AG09309 (cell line): ENCODE measurements around the gene HTRA3.

Experiments used
- DNase-seq: peaks from one replicate; pipeline ENCODE4 v3.0.0-alpha.2; 2010; ENCODE audit warnings: low read depth
- H3K4me3 ChIP-seq: 2 replicates; pipeline ENCODE4 v1.5.1; 2011; ENCODE audit warnings: mild to moderate bottlenecking, low read depth, low read length, moderate library complexity; ENCODE audit not compliant: control insufficient read depth
- CTCF ChIP-seq: IDR thresholded peaks from 2 replicates; pipeline ENCODE4 v1.5.1; 2011; ENCODE audit warnings: mild to moderate bottlenecking, low read depth, low read length, inconsistent platforms; ENCODE audit not compliant: insufficient read depth, control insufficient read depth; ENCODE audit errors: missing control alignments

The HTRA3 gene

GRCh38 chr4:8355864-8356565, 86.5 kb downstream of the HTRA3 start:
- no peak overlapping the region for H3K4me3 ChIP-seq
- no peak for TF ChIP-seq CTCF
- no peak for DNase-seq
